Panc1 (cell line): ENCODE data around the gene SLC25A43. TPM values are rescaled to one million over a fixed set of nuclear protein-coding genes. Genes with fewer than 3 reads are reported as not detected.

Experiments
- ATAC-seq: fragments of 200-7000 bp; cut with Tn5 transposase; 2 replicates; pipeline ENCODE4 v1.9.1; 2020; ENCODE audit warnings: mild to moderate bottlenecking, moderate library complexity
- BruUV-seq: library from RNA; stranded (reverse); fragments of 400-500 nt; replicated peaks from 2 replicates; lab custom pipeline; 2021; lab: Mats Ljungman, UMichigan
- CTCF ChIA-PET: fragments of 300-600 bp; sonication (Branson Sonifier 250); formaldehyde crosslinking; loops from one replicate; lab custom pipeline; 2022; ENCODE audit warnings: antibody characterized with exemption; lab: Charles Lee
- POLR2A ChIA-PET: fragments of 300-600 bp; sonication (Branson Sonifier 250); formaldehyde crosslinking; loops from one replicate; lab custom pipeline; 2022; ENCODE audit warnings: antibody characterized with exemption; lab: Charles Lee
- DNase-seq: peaks from one replicate; pipeline ENCODE4 v3.0.0-alpha.2; 2010; ENCODE audit warnings: low read depth, low spot score
- H3K27ac ChIP-seq: 2 replicates; pipeline ENCODE4 v1.5.1; 2011; ENCODE audit warnings: mild to moderate bottlenecking, low read length, inconsistent platforms
- H3K27me3 ChIP-seq: fragments of 200-500 bp; sonication (Bioruptor generic); 2 replicates; pipeline ENCODE4 v1.6.0; 2014; ENCODE audit warnings: low read length, inconsistent platforms; ENCODE audit not compliant: control insufficient read depth, insufficient read depth
- H3K36me3 ChIP-seq: fragments of 200-500 bp; sonication (Bioruptor generic); 2 replicates; pipeline ENCODE4 v1.5.1; 2014; ENCODE audit warnings: inconsistent platforms, mild to moderate bottlenecking, low read length, moderate library complexity; ENCODE audit not compliant: control insufficient read depth, insufficient read depth
- H3K4me1 ChIP-seq: 2 replicates; pipeline ENCODE4 v1.5.1; 2011; ENCODE audit warnings: inconsistent platforms, mild to moderate bottlenecking, low read length, moderate library complexity; ENCODE audit not compliant: control insufficient read depth, insufficient read depth
- H3K4me3 ChIP-seq, 2 experiments: 2 replicates each; pipeline ENCODE4 v1.5.1; 2011 to 2012; ENCODE audit warnings: low read depth in 2 of 2, low read length in 2 of 2, mild to moderate bottlenecking in 2 of 2, inconsistent platforms in 1 of 2, moderate library complexity in 1 of 2
- H3K9me3 ChIP-seq: fragments of 200-500 bp; sonication (Bioruptor generic); 2 replicates; pipeline ENCODE4 v1.5.1; 2014; ENCODE audit warnings: low read depth, mild to moderate bottlenecking, inconsistent platforms, low read length, moderate library complexity; ENCODE audit not compliant: control insufficient read depth, insufficient read depth
- POLR2AphosphoS5 ChIP-seq: IDR thresholded peaks from 2 replicates; pipeline ENCODE4 v1.6.1; 2012; ENCODE audit warnings: mild to moderate bottlenecking, low read depth, low read length, moderate library complexity
- SIN3A ChIP-seq: IDR thresholded peaks from 2 replicates; pipeline ENCODE4 v1.6.1; 2012; ENCODE audit warnings: low read depth, mild to moderate bottlenecking, low read length, moderate library complexity, borderline replicate concordance; ENCODE audit not compliant: insufficient read depth
- TCF7L2 ChIP-seq: IDR thresholded peaks from 2 replicates; pipeline ENCODE4 v1.6.1; 2011; ENCODE audit warnings: mild to moderate bottlenecking, low read depth, low read length, inconsistent platforms
- in situ Hi-C: cut with HindIII; loops from 2 replicates; pipeline ENCODE4 v1.10.0; 2016; ENCODE audit warnings: low sequenced_read_pairs, low pct_unique_long_range_greater_than_20kb
- intact Hi-C: fragments of 100-400 bp; cut with micrococcal nuclease; formaldehyde crosslinking; loops from one replicate; pipeline ENCODE4 v1.10.0; 2022; ENCODE audit not compliant: unreplicated experiment
- total RNA-seq: library from RNA; stranded (reverse); gene quantifications from one replicate; pipeline ENCODE4 v1.2.1, GENCODE V29; 2021; ENCODE audit not compliant: unreplicated experiment
- TF ChIP-seq, protein P1 (sequence below), 2 experiments: IDR thresholded peaks; 2 replicates each; pipeline ENCODE4 v1.6.1; 2011 to 2012; ENCODE audit warnings: low read depth in 2 of 2, control low read depth in 1 of 2, low read length in 1 of 2, mild to moderate bottlenecking in 1 of 2, moderate library complexity in 1 of 2; ENCODE audit not compliant: insufficient read depth in 1 of 2
- TF ChIP-seq, protein P2 (sequence below): fragments of 450-650 bp; IDR thresholded peaks from 2 replicates; pipeline ENCODE4 v1.5.1; 2017; ENCODE audit warnings: mild to moderate bottlenecking

SLC25A43 gene
- total RNA-seq, 1 experiment from 2014 or later, result 35.5 TPM

DNA sequence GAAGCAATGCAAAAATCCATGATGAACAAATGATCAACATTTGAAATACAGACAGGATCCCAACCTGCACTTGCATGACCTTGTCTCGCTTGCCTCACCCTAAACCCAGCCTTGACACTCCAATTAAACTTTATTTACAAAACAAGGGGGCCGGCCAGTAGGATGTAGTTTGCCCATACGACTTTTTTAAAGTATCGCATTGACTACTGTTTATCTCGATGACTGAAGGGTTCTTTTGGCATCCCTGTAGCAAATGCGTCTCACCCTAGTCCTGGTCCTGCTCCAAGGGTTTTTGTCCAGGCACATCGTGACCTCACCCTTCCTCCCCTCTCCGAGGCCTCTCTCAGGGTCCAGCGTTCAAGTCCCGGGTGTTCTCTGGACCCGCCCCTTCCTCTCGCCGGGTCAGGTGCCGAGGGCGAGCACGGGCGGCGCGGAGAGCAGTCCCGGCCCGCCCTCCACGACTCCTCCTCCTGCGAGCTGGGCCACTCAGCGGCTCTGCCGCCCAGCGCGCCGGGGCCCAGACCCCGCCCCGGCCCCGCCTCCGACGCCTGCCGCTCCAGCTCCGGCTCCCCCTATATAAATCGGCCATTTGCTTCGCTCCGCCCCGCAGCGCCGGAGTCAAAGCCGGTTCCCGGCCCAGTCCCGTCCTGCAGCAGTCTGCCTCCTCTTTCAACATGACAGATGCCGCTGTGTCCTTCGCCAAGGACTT, 68.9 kb downstream of the SLC25A43 start, which contains the start of gene SLC25A5:
TSS of gene SLC25A5 (plus strand) at position 603 of the 709 bp plus-strand sequence. CDS start at position 675, 72 bp downstream.
- ChIA-PET POLR2A (interaction anchor here (0.6 to 0.9 kb wide), 2 partner anchors 10 to 157 kb away, joined by 3 to 4 read pairs; no protein-coding TSS in a partner anchor), CTCF (no interaction called here)
- peak within 1 kb of the TSS; percentile 90 for H3K27ac ChIP-seq
- no peak for DNase-seq
- intact Hi-C loops, result no loop called here
- peaks cover 16% of the 10 kb centered on the region for H3K36me3 ChIP-seq
- H3K27me3 ChIP-seq, result no peaks in the 10 kb centered on the region
- H3K4me1 ChIP-seq, result peaks cover 17% of the 10 kb centered on the region
- ATAC-seq, result peak; percentile 97
- no peaks in the 10 kb centered on the region for H3K9me3 ChIP-seq
- TF ChIP-seq TCF7L2, result no peak
- TF ChIP-seq SIN3A, result no peak; the same call in 1 of the 2 replicates
- peak; percentile 82 for TF ChIP-seq POLR2AphosphoS5
- TF ChIP-seq, protein P1, sequence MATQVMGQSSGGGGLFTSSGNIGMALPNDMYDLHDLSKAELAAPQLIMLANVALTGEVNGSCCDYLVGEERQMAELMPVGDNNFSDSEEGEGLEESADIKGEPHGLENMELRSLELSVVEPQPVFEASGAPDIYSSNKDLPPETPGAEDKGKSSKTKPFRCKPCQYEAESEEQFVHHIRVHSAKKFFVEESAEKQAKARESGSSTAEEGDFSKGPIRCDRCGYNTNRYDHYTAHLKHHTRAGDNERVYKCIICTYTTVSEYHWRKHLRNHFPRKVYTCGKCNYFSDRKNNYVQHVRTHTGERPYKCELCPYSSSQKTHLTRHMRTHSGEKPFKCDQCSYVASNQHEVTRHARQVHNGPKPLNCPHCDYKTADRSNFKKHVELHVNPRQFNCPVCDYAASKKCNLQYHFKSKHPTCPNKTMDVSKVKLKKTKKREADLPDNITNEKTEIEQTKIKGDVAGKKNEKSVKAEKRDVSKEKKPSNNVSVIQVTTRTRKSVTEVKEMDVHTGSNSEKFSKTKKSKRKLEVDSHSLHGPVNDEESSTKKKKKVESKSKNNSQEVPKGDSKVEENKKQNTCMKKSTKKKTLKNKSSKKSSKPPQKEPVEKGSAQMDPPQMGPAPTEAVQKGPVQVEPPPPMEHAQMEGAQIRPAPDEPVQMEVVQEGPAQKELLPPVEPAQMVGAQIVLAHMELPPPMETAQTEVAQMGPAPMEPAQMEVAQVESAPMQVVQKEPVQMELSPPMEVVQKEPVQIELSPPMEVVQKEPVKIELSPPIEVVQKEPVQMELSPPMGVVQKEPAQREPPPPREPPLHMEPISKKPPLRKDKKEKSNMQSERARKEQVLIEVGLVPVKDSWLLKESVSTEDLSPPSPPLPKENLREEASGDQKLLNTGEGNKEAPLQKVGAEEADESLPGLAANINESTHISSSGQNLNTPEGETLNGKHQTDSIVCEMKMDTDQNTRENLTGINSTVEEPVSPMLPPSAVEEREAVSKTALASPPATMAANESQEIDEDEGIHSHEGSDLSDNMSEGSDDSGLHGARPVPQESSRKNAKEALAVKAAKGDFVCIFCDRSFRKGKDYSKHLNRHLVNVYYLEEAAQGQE (IDR thresholded peaks at IDR 0.05; ENCODE audit: insufficient read depth in 1 of 2, low read depth in 2 of 2, low read length in 1 of 2), result no peak
- peak within 1 kb of the TSS; percentile 92 to 96 for H3K4me3 ChIP-seq
- BruUV-seq, result no TSS peak
- in situ Hi-C loops, result no loop called here

DNA sequence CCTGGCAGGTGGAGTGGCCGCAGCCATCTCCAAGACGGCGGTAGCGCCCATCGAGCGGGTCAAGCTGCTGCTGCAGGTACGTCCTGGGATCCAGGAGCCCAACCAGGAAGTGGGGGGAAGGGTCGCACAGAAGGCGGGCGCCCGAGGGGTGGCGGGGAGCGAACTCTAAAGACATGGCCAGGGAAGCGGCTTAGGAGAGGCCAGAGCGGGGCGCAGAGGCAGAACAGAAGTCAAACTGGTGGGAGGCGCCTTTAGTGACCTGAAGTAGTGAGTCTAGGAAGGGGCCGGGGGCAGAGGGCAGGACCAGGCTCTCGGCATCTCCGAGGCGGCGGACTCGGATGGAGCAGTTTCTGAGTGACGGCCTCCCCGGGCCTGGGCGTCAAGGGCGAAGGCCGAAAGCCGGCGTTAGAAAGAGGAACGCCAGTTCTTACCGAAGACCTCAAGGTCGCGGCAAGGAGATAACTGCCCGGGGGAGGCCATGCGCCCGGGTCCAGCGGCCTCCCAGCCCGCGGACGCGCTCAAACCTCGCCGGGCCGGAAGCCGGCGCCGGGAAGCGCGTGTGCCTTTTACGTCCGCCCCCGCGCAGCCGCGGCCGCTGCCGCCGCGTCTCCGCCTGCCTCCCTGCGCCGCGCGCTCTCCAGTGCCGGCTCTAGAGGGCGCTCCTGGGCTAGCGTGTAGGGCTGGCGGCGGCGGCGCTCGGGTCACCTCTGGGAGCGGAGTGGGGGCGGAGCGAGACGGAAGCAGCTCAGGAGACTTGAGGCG, 69.6 kb downstream of the SLC25A43 start:
- Histone ChIP-seq H3K27ac (peak overlapping the region; percentile 90), H3K9me3 (no peaks in the 10 kb centered on the region), H3K36me3 (peaks cover 16% of the 10 kb centered on the region), H3K27me3 (no peaks in the 10 kb centered on the region), H3K4me3 (peak overlapping the region; percentile 92 to 96), H3K4me1 (peaks cover 17% of the 10 kb centered on the region)
- peak; percentile 51; the same call in 1 of the 2 replicates for TF ChIP-seq POLR2AphosphoS5
- TF ChIP-seq, protein P2, sequence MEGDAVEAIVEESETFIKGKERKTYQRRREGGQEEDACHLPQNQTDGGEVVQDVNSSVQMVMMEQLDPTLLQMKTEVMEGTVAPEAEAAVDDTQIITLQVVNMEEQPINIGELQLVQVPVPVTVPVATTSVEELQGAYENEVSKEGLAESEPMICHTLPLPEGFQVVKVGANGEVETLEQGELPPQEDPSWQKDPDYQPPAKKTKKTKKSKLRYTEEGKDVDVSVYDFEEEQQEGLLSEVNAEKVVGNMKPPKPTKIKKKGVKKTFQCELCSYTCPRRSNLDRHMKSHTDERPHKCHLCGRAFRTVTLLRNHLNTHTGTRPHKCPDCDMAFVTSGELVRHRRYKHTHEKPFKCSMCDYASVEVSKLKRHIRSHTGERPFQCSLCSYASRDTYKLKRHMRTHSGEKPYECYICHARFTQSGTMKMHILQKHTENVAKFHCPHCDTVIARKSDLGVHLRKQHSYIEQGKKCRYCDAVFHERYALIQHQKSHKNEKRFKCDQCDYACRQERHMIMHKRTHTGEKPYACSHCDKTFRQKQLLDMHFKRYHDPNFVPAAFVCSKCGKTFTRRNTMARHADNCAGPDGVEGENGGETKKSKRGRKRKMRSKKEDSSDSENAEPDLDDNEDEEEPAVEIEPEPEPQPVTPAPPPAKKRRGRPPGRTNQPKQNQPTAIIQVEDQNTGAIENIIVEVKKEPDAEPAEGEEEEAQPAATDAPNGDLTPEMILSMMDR, result peak; percentile 95
- no peak for TF ChIP-seq TCF7L2
- TF ChIP-seq, protein P1 (IDR thresholded peaks at IDR 0.05; ENCODE audit: insufficient read depth in 1 of 2, low read depth in 2 of 2, low read length in 1 of 2), result no peak
- peak; percentile 43; the same call in 1 of the 2 replicates for TF ChIP-seq SIN3A
- no TSS peak for BruUV-seq
- DNase-seq, result no peak
- in situ Hi-C loops (no loop called here), intact Hi-C loops (no loop called here)
- ChIA-PET CTCF (interaction anchor here (0.6 to 1.3 kb wide), 4 partner anchors 9 to 618 kb away, joined by 3 to 9 read pairs (median 3); no protein-coding TSS in a partner anchor), POLR2A (interaction anchor here (0.9 kb wide), 1 partner anchor 9 kb away, joined by 4 read pairs; no protein-coding TSS in a partner anchor)
- ATAC-seq, result peak; percentile 78
